Endodermal cell (in vitro differentiated cells): Measurements from ENCODE around the gene LMF1. TPM values are rescaled to one million over a fixed set of nuclear protein-coding genes. Genes with fewer than 3 reads are reported as not detected.

ENCODE experiments used
- DNase-seq: peaks from one replicate; pipeline ENCODE4 v3.0.0-alpha.2; 2017
- H3K27ac ChIP-seq: 2 replicates; pipeline ENCODE4 v1.5.1; 2013; ENCODE audit warnings: mild to moderate bottlenecking, low read depth, low read length, moderate library complexity
- H3K27me3 ChIP-seq: 2 replicates; pipeline ENCODE4 v1.6.1; 2013; ENCODE audit warnings: mild to moderate bottlenecking, low read length, moderate library complexity; ENCODE audit not compliant: insufficient read depth, control insufficient read depth, poor library complexity, severe bottlenecking
- H3K36me3 ChIP-seq: 2 replicates; pipeline ENCODE4 v1.7.0; 2013; ENCODE audit warnings: mild to moderate bottlenecking, low read length, moderate library complexity; ENCODE audit not compliant: control insufficient read depth, insufficient read depth
- H3K4me1 ChIP-seq: one replicate; pipeline ENCODE4 v1.7.0; 2013; ENCODE audit warnings: low read length; ENCODE audit not compliant: control insufficient read depth, insufficient read depth
- H3K4me3 ChIP-seq: 2 replicates; pipeline ENCODE4 v1.5.1; 2013; ENCODE audit warnings: mild to moderate bottlenecking, low read length, moderate library complexity
- H3K9ac ChIP-seq: 2 replicates; pipeline ENCODE4 v1.6.1; 2013; ENCODE audit warnings: mild to moderate bottlenecking, low read length, moderate library complexity; ENCODE audit not compliant: poor library complexity, severe bottlenecking; ENCODE audit errors: extremely low read depth
- H3K9me3 ChIP-seq: 2 replicates; pipeline ENCODE4 v1.6.1; 2013; ENCODE audit warnings: mild to moderate bottlenecking, low read length, moderate library complexity; ENCODE audit not compliant: control insufficient read depth
- H3K27ac Mint-ChIP-seq: 2 replicates; pipeline ENCODE4 v1.8.0; 2020; ENCODE audit warnings: mixed read lengths
- H3K27me3 Mint-ChIP-seq: 2 replicates; pipeline ENCODE4 v1.8.0; 2021; ENCODE audit warnings: mild to moderate bottlenecking, mixed read lengths; ENCODE audit not compliant: insufficient read depth
- H3K36me3 Mint-ChIP-seq: 2 replicates; pipeline ENCODE4 v1.8.0; 2020; ENCODE audit warnings: low read depth, mixed read lengths
- H3K4me1 Mint-ChIP-seq: 2 replicates; pipeline ENCODE4 v1.8.0; 2020; ENCODE audit warnings: mixed read lengths
- H3K4me3 Mint-ChIP-seq: 2 replicates; pipeline ENCODE4 v1.8.0; 2020; ENCODE audit warnings: mild to moderate bottlenecking, moderate library complexity, mixed read lengths
- H3K9me3 Mint-ChIP-seq: 2 replicates; pipeline ENCODE4 v1.8.0; 2020; ENCODE audit warnings: mild to moderate bottlenecking, mixed read lengths
- WGBS, 2 experiments: methylation state at CpG; one replicate each; pipeline versions ENCODE4 v1.1.5 to v1.1.7; 2013; ENCODE audit warnings: missing lambda C conversion rate in 2 of 2, mixed read lengths in 1 of 2; ENCODE audit not compliant: insufficient coverage in 1 of 2, insufficient read length in 1 of 2; 5-methylcytosine and 5-hydroxymethylcytosine counted together
- total RNA-seq, 2 donors: library from RNA; stranded (reverse); fragmentation: NEBNext Ultra II Directional in 1 of 2; extraction: Animal tissue kit (Norgen Biotek cat#: 25700) in 1 of 2; gene quantifications; 2 replicates in 1 of 2; 3 replicates in 1 of 2; pipeline ENCODE4 v1.2.1, GENCODE V29; 2021
- TF ChIP-seq, protein P1 (sequence below): fragments of 200-600 bp; sonication (generic); conservative IDR thresholded peaks from 2 replicates; pipeline ENCODE4 v1.5.0; 2021; ENCODE audit warnings: antibody characterized with exemption, mild to moderate bottlenecking

The LMF1 gene
- total RNA-seq, 2 donors from 2014 or later = 13.7 to 15.1 TPM

DNA sequence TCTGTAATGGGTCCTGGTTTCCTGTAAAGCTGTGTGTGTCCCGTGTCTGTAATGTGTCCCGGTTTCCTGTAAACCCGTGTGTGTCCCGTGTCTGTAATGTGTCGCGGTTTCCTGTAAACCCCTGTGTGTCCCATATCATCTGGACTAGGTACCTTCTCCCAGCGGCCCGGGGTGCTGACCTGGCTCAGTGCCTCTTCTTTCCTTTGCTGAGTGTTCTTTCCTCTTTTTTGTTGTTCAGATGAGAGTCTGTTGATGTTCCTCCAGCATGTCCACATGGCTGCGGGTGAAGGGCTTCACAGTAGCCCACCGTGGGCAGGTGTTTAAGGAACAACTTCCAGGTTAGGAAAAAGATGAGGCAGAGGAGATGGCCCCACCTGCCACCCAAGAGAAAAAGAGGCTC, 123.6 kb downstream of the LMF1 start:
- no peak for DNase-seq
- peaks cover 19% of the 10 kb centered on the region for H3K9me3 ChIP-seq
- 79 to 91% methylated on average over 6 to 10 of the region's 10 CpGs for WGBS, 2 experiments
- no peak overlapping the region for H3K9ac ChIP-seq
- Mint-ChIP-seq H3K27me3 (peaks cover 7% of the 10 kb centered on the region), H3K27ac (no peak overlapping the region), H3K4me3 (no peak overlapping the region), H3K36me3 (peaks cover 8% of the 10 kb centered on the region), H3K4me1 (no peaks in the 10 kb centered on the region), H3K9me3 (peaks cover 41% of the 10 kb centered on the region)
- H3K27ac ChIP-seq = no peak overlapping the region
- TF ChIP-seq, protein P1, sequence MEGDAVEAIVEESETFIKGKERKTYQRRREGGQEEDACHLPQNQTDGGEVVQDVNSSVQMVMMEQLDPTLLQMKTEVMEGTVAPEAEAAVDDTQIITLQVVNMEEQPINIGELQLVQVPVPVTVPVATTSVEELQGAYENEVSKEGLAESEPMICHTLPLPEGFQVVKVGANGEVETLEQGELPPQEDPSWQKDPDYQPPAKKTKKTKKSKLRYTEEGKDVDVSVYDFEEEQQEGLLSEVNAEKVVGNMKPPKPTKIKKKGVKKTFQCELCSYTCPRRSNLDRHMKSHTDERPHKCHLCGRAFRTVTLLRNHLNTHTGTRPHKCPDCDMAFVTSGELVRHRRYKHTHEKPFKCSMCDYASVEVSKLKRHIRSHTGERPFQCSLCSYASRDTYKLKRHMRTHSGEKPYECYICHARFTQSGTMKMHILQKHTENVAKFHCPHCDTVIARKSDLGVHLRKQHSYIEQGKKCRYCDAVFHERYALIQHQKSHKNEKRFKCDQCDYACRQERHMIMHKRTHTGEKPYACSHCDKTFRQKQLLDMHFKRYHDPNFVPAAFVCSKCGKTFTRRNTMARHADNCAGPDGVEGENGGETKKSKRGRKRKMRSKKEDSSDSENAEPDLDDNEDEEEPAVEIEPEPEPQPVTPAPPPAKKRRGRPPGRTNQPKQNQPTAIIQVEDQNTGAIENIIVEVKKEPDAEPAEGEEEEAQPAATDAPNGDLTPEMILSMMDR = no peak
- no peak overlapping the region for H3K4me3 ChIP-seq
- no peaks in the 10 kb centered on the region for H3K4me1 ChIP-seq
- no peaks in the 10 kb centered on the region for H3K36me3 ChIP-seq
- no peaks in the 10 kb centered on the region for H3K27me3 ChIP-seq

DNA sequence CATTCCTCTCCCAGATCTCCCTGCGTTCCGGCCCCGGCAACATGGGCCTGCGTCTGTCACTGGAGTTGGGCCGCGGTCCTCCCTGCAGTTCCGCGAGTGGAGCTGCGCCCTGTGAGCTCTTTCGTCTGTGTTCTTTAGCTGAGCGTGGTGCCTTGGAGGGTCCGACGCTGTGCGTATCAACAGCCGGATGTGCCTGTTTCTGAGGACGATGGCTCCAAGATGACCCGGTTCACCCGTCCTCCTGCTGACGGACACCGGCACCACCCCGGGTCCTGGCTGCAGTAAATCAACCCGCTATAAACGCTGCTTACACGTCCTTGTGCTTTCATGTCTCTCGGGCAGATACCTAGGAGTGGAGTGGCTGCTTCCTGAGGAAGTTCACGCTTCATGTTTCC, 125.4 kb downstream of the LMF1 start:
- TF ChIP-seq, protein P1 = no peak
- WGBS, 2 experiments = 93 to 95% methylated on average over 26 of the region's 26 CpGs
- Mint-ChIP-seq H3K27me3 (peaks cover 5% of the 10 kb centered on the region), H3K4me1 (no peaks in the 10 kb centered on the region), H3K9me3 (peaks cover 29% of the 10 kb centered on the region), H3K4me3 (no peak overlapping the region), H3K27ac (no peak overlapping the region), H3K36me3 (peaks cover 6% of the 10 kb centered on the region)
- no peak overlapping the region for H3K9ac ChIP-seq
- no peak overlapping the region for H3K4me3 ChIP-seq
- H3K9me3 ChIP-seq = peaks cover 10% of the 10 kb centered on the region
- no peak overlapping the region for H3K27ac ChIP-seq
- no peaks in the 10 kb centered on the region for H3K4me1 ChIP-seq
- no peaks in the 10 kb centered on the region for H3K27me3 ChIP-seq
- no peaks in the 10 kb centered on the region for H3K36me3 ChIP-seq
- DNase-seq = no peak

DNA sequence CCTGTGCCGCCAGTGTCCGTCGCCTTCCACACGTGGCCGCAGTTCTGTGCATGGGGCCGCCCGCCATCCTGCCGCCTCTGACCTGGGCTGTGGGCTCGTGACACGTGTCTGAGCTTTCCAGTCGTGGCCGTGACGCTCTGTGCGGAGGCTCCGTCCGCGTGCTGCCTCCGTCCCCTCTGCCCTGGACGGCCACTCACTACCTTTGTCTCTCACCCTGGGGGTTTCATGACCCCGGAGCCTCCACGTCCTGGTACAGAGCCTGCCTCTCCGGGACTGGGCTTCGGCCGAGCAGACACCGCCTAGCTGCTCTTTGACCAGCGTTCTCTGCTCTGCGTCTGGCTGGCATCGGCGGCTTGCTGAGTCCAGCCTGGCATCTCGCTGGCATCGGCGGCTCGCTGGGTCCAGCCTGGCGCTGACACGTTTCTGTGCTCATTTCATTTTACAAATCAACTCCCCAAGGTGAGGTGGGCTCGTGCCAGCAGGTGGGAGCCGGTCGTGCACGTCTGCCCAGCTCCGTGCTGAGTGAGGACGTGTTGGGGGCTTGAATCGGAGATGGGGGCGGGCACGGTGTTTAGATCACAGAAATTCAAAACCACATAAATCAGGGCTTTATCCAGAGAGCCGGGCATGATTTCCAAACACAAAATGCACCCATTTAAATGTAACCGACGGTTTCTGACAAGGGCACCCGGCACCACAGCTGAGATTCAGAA, 126.0 kb downstream of the LMF1 start:
- no peak overlapping the region for H3K9ac ChIP-seq
- 93 to 95% methylated on average over 48 of the region's 48 CpGs for WGBS, 2 experiments
- peaks cover under 1% of the 10 kb centered on the region for H3K27me3 Mint-ChIP-seq
- no peaks in the 10 kb centered on the region for H3K4me1 Mint-ChIP-seq
- no peak overlapping the region for H3K27ac ChIP-seq
- no peak overlapping the region for H3K4me3 ChIP-seq
- peaks cover 4% of the 10 kb centered on the region for H3K9me3 ChIP-seq
- H3K27me3 ChIP-seq = no peaks in the 10 kb centered on the region
- TF ChIP-seq, protein P1 = no peak
- H3K9me3 Mint-ChIP-seq = peaks cover 23% of the 10 kb centered on the region
- no peak overlapping the region for H3K4me3 Mint-ChIP-seq
- DNase-seq = no peak
- H3K36me3 Mint-ChIP-seq = peaks cover under 1% of the 10 kb centered on the region
- H3K4me1 ChIP-seq = no peaks in the 10 kb centered on the region
- H3K27ac Mint-ChIP-seq = no peak overlapping the region
- no peaks in the 10 kb centered on the region for H3K36me3 ChIP-seq
